ENCODE measurements around the gene USP48.
"Not testable (repeated sequence)": the region's sequence is repeated elsewhere in the genome, so short reads cannot be mapped to it uniquely, and the experiment has no call there.

- not testable (repeated sequence) for TF ChIP-seq CTCF, POLR2A (IDR thresholded peaks at IDR 0.05)
These were observed 2.8 kb upstream of the USP48 start for GRCh38 chr1:21785764-21786163.

Data from Peyer's patch (tissue), 4 donors.